Measurements from ENCODE around the gene PAQR4.

PAQR4 gene

DNA sequence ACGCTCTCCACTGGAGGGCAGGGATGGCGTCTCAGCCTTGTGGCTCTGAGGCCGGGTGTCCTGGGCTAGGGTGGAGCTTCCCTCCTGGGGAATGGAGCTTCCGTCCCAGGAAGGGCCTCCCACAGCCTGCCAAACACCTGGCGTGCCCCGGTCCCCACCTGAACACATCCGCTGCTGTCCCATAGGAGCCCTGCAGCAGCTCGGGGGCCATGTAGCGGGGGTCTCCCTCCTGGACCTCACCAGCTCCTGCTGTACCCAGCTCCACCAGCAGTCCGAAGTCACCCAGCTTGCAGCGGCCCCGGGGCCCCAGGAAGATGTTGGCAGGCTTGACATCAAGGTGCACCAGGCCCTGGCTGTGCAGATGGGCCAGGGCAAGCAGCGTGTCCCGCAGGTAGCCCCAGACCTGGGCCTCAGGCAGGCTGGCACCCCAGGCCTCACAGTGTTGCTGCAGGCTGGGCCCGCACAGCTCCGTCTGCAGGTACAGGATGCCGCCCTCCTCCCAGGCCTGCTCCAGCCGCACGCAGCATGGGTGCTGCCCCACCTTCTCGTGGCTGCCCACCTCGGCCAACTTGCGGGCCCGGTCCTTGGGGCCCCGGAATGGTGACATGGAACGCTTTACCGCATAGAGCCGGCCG, 6.1 kb downstream of the PAQR4 start:
- H3K36me3 ChIP-seq (ENCODE audit: control insufficient read depth in 2 of 2, insufficient read depth in 1 of 2, low read length in 2 of 2) = peaks cover 3 to 76% of the 10 kb centered on the region in 2 experiments; a peak in 2 of 3 replicates
- ChIA-PET CTCF (no interaction called here), POLR2A (interaction anchor here (0.6 to 1.0 kb wide), 3 partner anchors 9 to 46 kb away, joined by 4 read pairs; no protein-coding TSS in a partner anchor)
- no peak overlapping the region for H3K27ac ChIP-seq (ENCODE audit: extremely low read depth, low read depth, low read length)
- H3K9me3 ChIP-seq (ENCODE audit: control insufficient read depth, insufficient read depth, low read depth, low read length) = no peaks in the 10 kb centered on the region
- peaks cover 8% of the 10 kb centered on the region for H3K4me1 ChIP-seq (ENCODE audit: control insufficient read depth, insufficient read depth, low read length)
- TF ChIP-seq ZNF132 (tag by site-specific recombination; IDR thresholded peaks at IDR 0.05; ENCODE audit: borderline replicate concordance) = no peak
- TF ChIP-seq GLIS2 (tag by site-specific recombination; IDR thresholded peaks at IDR 0.05) = peak; percentile 33; the same call in 1 of the 2 replicates
- TF ChIP-seq KLF8 (tag by site-specific recombination; IDR thresholded peaks at IDR 0.05) = no peak
- TF ChIP-seq ZNF658 (tag by site-specific recombination; IDR thresholded peaks at IDR 0.05) = no peak
- no peak for TF ChIP-seq ZNF341 (tag by site-specific recombination; IDR thresholded peaks at IDR 0.05; ENCODE audit: low read depth)
- TF ChIP-seq, protein P1, sequence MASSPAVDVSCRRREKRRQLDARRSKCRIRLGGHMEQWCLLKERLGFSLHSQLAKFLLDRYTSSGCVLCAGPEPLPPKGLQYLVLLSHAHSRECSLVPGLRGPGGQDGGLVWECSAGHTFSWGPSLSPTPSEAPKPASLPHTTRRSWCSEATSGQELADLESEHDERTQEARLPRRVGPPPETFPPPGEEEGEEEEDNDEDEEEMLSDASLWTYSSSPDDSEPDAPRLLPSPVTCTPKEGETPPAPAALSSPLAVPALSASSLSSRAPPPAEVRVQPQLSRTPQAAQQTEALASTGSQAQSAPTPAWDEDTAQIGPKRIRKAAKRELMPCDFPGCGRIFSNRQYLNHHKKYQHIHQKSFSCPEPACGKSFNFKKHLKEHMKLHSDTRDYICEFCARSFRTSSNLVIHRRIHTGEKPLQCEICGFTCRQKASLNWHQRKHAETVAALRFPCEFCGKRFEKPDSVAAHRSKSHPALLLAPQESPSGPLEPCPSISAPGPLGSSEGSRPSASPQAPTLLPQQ (tag by site-specific recombination; IDR thresholded peaks at IDR 0.05) = peak; percentile 29; the same call in 1 of the 2 replicates
- TF ChIP-seq, protein P2, sequence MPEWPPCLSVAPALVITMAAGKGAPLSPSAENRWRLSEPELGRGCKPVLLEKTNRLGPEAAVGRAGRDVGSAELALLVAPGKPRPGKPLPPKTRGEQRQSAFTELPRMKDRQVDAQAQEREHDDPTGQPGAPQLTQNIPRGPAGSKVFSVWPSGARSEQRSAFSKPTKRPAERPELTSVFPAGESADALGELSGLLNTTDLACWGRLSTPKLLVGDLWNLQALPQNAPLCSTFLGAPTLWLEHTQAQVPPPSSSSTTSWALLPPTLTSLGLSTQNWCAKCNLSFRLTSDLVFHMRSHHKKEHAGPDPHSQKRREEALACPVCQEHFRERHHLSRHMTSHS (tag by site-specific recombination; IDR thresholded peaks at IDR 0.05) = no peak
- TF ChIP-seq ZNF221 (tag by site-specific recombination; IDR thresholded peaks at IDR 0.05; ENCODE audit: borderline replicate concordance) = no peak
- peak; percentile 28; the same call in 1 of the 2 replicates for TF ChIP-seq SCRT2 (tag by site-specific recombination; IDR thresholded peaks at IDR 0.05)
- TF ChIP-seq, protein P3, sequence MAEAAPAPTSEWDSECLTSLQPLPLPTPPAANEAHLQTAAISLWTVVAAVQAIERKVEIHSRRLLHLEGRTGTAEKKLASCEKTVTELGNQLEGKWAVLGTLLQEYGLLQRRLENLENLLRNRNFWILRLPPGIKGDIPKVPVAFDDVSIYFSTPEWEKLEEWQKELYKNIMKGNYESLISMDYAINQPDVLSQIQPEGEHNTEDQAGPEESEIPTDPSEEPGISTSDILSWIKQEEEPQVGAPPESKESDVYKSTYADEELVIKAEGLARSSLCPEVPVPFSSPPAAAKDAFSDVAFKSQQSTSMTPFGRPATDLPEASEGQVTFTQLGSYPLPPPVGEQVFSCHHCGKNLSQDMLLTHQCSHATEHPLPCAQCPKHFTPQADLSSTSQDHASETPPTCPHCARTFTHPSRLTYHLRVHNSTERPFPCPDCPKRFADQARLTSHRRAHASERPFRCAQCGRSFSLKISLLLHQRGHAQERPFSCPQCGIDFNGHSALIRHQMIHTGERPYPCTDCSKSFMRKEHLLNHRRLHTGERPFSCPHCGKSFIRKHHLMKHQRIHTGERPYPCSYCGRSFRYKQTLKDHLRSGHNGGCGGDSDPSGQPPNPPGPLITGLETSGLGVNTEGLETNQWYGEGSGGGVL (tag by site-specific recombination; IDR thresholded peaks at IDR 0.05) = no peak
- TF ChIP-seq, protein P4, sequence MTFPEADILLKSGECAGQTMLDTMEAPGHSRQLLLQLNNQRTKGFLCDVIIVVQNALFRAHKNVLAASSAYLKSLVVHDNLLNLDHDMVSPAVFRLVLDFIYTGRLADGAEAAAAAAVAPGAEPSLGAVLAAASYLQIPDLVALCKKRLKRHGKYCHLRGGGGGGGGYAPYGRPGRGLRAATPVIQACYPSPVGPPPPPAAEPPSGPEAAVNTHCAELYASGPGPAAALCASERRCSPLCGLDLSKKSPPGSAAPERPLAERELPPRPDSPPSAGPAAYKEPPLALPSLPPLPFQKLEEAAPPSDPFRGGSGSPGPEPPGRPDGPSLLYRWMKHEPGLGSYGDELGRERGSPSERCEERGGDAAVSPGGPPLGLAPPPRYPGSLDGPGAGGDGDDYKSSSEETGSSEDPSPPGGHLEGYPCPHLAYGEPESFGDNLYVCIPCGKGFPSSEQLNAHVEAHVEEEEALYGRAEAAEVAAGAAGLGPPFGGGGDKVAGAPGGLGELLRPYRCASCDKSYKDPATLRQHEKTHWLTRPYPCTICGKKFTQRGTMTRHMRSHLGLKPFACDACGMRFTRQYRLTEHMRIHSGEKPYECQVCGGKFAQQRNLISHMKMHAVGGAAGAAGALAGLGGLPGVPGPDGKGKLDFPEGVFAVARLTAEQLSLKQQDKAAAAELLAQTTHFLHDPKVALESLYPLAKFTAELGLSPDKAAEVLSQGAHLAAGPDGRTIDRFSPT (tag by site-specific recombination; IDR thresholded peaks at IDR 0.05) = peak; percentile 75
- no peak overlapping the region for H3K4me3 ChIP-seq (ENCODE audit: low read depth, low read length)

DNA sequence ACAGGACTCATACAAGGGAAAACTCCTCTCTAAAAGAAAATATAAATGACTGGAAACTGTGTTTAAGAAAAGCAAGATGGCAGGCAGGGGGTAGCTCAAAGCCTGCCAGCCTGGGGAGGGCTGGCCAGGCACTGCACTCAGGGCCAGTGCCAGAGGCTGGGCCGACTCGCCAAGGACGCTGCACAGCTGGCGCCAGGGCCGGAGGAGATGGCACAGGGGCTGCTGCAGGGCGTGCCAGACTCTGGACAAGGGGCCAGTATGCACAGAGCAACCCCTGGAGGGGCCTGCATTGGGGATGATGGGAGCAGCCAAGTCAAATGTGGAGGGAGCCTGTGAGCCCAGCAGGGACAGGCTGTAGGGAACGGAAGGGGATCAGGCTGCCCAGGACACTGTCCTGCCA, 7.1 kb downstream of the PAQR4 start:
- CTCF ChIA-PET = no interaction called here
- no peak for TF ChIP-seq ZSCAN16 (tag by site-specific recombination; IDR thresholded peaks at IDR 0.05)
- no peak for TF ChIP-seq ZNF202 (tag by site-specific recombination; IDR thresholded peaks at IDR 0.05; ENCODE audit: borderline replicate concordance)
- TF ChIP-seq HOXC10 (CRISPR knock-in tag; IDR thresholded peaks at IDR 0.05) = no peak
- TF ChIP-seq ZFP69B (tag by site-specific recombination; IDR thresholded peaks at IDR 0.05) = no peak
- TF ChIP-seq ZNF610 (tag by site-specific recombination; IDR thresholded peaks at IDR 0.05; ENCODE audit: borderline replicate concordance) = no peak
- TF ChIP-seq ZNF792 (tag by site-specific recombination; IDR thresholded peaks at IDR 0.05) = no peak
- TF ChIP-seq, protein P5, sequence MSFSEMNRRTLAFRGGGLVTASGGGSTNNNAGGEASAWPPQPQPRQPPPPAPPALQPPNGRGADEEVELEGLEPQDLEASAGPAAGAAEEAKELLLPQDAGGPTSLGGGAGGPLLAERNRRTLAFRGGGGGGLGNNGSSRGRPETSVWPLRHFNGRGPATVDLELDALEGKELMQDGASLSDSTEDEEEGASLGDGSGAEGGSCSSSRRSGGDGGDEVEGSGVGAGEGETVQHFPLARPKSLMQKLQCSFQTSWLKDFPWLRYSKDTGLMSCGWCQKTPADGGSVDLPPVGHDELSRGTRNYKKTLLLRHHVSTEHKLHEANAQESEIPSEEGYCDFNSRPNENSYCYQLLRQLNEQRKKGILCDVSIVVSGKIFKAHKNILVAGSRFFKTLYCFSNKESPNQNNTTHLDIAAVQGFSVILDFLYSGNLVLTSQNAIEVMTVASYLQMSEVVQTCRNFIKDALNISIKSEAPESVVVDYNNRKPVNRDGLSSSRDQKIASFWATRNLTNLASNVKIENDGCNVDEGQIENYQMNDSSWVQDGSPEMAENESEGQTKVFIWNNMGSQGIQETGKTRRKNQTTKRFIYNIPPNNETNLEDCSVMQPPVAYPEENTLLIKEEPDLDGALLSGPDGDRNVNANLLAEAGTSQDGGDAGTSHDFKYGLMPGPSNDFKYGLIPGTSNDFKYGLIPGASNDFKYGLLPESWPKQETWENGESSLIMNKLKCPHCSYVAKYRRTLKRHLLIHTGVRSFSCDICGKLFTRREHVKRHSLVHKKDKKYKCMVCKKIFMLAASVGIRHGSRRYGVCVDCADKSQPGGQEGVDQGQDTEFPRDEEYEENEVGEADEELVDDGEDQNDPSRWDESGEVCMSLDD (tag by site-specific recombination; IDR thresholded peaks at IDR 0.05) = no peak
- TF ChIP-seq ZNF404 (tag by site-specific recombination; IDR thresholded peaks at IDR 0.05) = no peak
- TF ChIP-seq, protein P6, sequence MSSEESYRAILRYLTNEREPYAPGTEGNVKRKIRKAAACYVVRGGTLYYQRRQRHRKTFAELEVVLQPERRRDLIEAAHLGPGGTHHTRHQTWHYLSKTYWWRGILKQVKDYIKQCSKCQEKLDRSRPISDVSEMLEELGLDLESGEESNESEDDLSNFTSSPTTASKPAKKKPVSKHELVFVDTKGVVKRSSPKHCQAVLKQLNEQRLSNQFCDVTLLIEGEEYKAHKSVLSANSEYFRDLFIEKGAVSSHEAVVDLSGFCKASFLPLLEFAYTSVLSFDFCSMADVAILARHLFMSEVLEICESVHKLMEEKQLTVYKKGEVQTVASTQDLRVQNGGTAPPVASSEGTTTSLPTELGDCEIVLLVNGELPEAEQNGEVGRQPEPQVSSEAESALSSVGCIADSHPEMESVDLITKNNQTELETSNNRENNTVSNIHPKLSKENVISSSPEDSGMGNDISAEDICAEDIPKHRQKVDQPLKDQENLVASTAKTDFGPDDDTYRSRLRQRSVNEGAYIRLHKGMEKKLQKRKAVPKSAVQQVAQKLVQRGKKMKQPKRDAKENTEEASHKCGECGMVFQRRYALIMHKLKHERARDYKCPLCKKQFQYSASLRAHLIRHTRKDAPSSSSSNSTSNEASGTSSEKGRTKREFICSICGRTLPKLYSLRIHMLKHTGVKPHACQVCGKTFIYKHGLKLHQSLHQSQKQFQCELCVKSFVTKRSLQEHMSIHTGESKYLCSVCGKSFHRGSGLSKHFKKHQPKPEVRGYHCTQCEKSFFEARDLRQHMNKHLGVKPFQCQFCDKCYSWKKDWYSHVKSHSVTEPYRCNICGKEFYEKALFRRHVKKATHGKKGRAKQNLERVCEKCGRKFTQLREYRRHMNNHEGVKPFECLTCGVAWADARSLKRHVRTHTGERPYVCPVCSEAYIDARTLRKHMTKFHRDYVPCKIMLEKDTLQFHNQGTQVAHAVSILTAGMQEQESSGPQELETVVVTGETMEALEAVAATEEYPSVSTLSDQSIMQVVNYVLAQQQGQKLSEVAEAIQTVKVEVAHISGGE (tag by site-specific recombination; conservative IDR thresholded peaks at IDR 0.05; ENCODE audit: low read depth) = no peak
- no peak for TF ChIP-seq ZNF184 (tag by site-specific recombination; IDR thresholded peaks at IDR 0.05)
- no peak for TF ChIP-seq ZNF214 (tag by site-specific recombination; IDR thresholded peaks at IDR 0.05; ENCODE audit: borderline replicate concordance)

More for the DNA sequence above, 7.1 kb downstream of the PAQR4 start:
- Histone ChIP-seq H3K27ac (ENCODE audit: extremely low read depth, low read depth, low read length) (no peak overlapping the region), H3K4me1 (ENCODE audit: control insufficient read depth, insufficient read depth, low read length) (peaks cover 7% of the 10 kb centered on the region), H3K9me3 (ENCODE audit: control insufficient read depth, insufficient read depth, low read depth, low read length) (no peaks in the 10 kb centered on the region), H3K36me3 (ENCODE audit: control insufficient read depth in 2 of 2, insufficient read depth in 1 of 2, low read length in 2 of 2) (peaks cover 3 to 69% of the 10 kb centered on the region in 2 experiments; a peak in 2 of 3 replicates), H3K4me3 (ENCODE audit: low read depth, low read length) (no peak overlapping the region)
- POLR2A ChIA-PET = interaction anchor here (0.9 kb wide), 1 partner anchor 11 kb away, joined by 4 read pairs; no protein-coding TSS in a partner anchor

Measured in HEK293 (cell line).